Superior temporal gyrus (tissue), 1 donor: ENCODE results near the gene CCDC91.
"Not testable (repeated sequence)": the region's sequence is repeated elsewhere in the genome, so short reads cannot be mapped to it uniquely, and the experiment has no call there.

Experiments
- DNase-seq: peaks from one replicate; pipeline ENCODE4 v3.0.0-alpha.2; 2016; ENCODE audit errors: extremely low spot score

CCDC91 gene

GRCh38 chr12:28290262-28290661 is 100.0 kb downstream of the CCDC91 start:
- no peak for DNase-seq

- DNase-seq = no peak
Observed at GRCh38 chr12:28292699-28293098, 102.4 kb downstream of the CCDC91 start.

- no peak for DNase-seq
Observed at GRCh38 chr12:28294300-28294699, 104.0 kb downstream of the CCDC91 start.

- no peak for DNase-seq
Observed at GRCh38 chr12:28296287-28296686, 106.0 kb downstream of the CCDC91 start.

GRCh38 chr12:28303192-28303591 is 112.9 kb downstream of the CCDC91 start:
- no peak for DNase-seq

GRCh38 chr12:28306535-28306934 is 116.3 kb downstream of the CCDC91 start:
- DNase-seq = no peak

- no peak for DNase-seq
Observed at GRCh38 chr12:28308891-28309290, 118.6 kb downstream of the CCDC91 start.

- DNase-seq = no peak
Observed at GRCh38 chr12:28313631-28314030, 123.4 kb downstream of the CCDC91 start.

GRCh38 chr12:28316049-28316448 is 125.8 kb downstream of the CCDC91 start:
- DNase-seq = no peak

GRCh38 chr12:28318273-28318672 is 128.0 kb downstream of the CCDC91 start:
- no peak for DNase-seq

GRCh38 chr12:28320353-28320752 is 130.1 kb downstream of the CCDC91 start:
- DNase-seq = no peak

- DNase-seq = no peak
Observed at GRCh38 chr12:28327722-28328121, 137.5 kb downstream of the CCDC91 start.

- DNase-seq = no peak
Observed at GRCh38 chr12:28328967-28329366, 138.7 kb downstream of the CCDC91 start.

- DNase-seq = not testable (repeated sequence)
Observed at GRCh38 chr12:28329727-28330126, 139.5 kb downstream of the CCDC91 start.

GRCh38 chr12:28330232-28330631 is 140.0 kb downstream of the CCDC91 start:
- DNase-seq = not testable (repeated sequence)

- DNase-seq = no peak
Observed at GRCh38 chr12:28331130-28331529, 140.9 kb downstream of the CCDC91 start.

GRCh38 chr12:28340261-28341045 is 150.2 kb downstream of the CCDC91 start:
- DNase-seq = no peak

GRCh38 chr12:28343713-28344112 is 153.5 kb downstream of the CCDC91 start:
- DNase-seq = no peak

GRCh38 chr12:28346567-28346966 is 156.3 kb downstream of the CCDC91 start:
- DNase-seq = no peak

- no peak for DNase-seq
Observed at GRCh38 chr12:28349196-28349595, 158.9 kb downstream of the CCDC91 start.

- no peak for DNase-seq
Observed at GRCh38 chr12:28350502-28350901, 160.2 kb downstream of the CCDC91 start.

- DNase-seq = no peak
Observed at GRCh38 chr12:28351414-28351813, 161.2 kb downstream of the CCDC91 start.

GRCh38 chr12:28355161-28355560 is 164.9 kb downstream of the CCDC91 start:
- no peak for DNase-seq

- DNase-seq = no peak
Observed at GRCh38 chr12:28360253-28360652, 170.0 kb downstream of the CCDC91 start.
